Measurements from ENCODE around the gene TDRD7.

Gene TDRD7

DNA sequence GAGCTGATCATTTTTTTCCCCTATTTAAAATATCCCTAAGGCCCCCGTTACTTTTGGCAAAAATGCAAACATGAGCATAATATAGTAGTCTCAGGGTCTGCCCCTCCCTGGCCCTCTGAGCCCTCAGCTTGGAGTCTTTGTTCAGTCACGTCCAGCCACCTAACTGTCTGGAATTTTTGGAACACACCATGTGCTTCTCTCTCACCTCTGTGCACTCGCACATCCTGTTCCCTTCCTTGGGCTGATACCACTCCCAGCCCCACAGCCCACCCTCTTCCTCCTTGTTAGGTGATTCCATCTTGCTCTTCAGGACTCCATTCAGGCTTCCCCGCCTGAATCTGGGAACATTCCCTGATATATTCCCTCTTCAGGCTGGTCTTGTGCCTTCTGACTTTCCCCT, 16.0 kb downstream of the TDRD7 start:
- no peak overlapping the region for H3K27ac ChIP-seq
- TF ChIP-seq ZFX (IDR thresholded peaks at IDR 0.05) = no peak
- TF ChIP-seq, protein P1, sequence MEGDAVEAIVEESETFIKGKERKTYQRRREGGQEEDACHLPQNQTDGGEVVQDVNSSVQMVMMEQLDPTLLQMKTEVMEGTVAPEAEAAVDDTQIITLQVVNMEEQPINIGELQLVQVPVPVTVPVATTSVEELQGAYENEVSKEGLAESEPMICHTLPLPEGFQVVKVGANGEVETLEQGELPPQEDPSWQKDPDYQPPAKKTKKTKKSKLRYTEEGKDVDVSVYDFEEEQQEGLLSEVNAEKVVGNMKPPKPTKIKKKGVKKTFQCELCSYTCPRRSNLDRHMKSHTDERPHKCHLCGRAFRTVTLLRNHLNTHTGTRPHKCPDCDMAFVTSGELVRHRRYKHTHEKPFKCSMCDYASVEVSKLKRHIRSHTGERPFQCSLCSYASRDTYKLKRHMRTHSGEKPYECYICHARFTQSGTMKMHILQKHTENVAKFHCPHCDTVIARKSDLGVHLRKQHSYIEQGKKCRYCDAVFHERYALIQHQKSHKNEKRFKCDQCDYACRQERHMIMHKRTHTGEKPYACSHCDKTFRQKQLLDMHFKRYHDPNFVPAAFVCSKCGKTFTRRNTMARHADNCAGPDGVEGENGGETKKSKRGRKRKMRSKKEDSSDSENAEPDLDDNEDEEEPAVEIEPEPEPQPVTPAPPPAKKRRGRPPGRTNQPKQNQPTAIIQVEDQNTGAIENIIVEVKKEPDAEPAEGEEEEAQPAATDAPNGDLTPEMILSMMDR (conservative IDR thresholded peaks at IDR 0.05) = no peak

DNA sequence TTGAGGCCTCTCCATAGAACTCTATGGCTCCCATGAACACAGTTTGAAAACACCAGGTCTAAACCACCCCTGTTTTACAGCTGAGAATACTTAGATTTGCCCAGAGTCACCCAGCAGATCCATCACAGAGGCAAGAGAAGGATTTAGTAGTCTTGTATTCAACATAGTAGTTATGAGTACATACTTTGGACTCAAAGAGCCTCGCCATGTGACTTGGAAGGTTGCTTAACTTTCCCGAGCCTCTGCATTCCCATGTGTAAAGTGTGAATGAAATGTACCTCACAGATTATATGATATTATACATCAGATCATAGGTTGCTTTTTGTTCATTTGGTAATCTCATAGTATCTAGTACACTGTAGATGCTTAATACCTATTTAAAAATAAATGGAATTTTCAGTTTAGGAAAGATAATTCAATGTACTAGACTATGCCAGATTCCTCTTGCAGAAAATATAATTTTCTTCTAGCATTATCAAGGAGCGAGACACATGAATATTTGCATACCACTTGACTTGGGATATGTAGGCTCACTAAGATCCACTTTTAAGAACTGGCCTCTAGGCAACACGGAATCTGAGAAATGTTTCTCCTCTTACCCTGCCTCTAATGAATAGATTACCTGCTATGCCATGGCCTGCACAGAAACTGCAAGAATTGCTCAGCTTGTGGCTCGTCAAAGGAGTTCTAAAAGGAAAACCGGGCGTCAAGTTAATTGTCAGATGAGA, 18.6 kb downstream of the TDRD7 start:
- TF ChIP-seq, protein P1 (conservative IDR thresholded peaks at IDR 0.05) = no peak
- no peak for TF ChIP-seq ZFX (IDR thresholded peaks at IDR 0.05)
- H3K27ac ChIP-seq = no peak overlapping the region

DNA sequence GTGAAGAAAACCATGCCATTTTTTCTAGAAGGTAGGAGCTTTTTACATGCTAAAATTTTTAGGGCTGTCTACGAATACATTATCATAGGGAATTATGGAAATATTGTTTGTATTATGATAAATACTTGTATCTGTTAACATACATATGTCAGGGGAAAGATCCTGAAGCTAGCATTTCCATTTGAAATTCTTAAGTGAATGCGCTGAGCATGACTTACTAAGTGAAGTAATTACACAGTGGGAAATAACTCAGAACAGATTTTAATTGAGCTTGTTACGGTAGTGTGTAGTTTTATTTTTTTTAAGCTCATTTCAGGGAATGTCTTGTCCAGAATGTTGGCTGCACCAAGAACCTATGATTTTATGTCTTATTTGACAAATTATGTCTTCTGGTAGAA, 19.1 kb downstream of the TDRD7 start:
- TF ChIP-seq, protein P1 (conservative IDR thresholded peaks at IDR 0.05) = no peak
- no peak for TF ChIP-seq ZFX (IDR thresholded peaks at IDR 0.05)

DNA sequence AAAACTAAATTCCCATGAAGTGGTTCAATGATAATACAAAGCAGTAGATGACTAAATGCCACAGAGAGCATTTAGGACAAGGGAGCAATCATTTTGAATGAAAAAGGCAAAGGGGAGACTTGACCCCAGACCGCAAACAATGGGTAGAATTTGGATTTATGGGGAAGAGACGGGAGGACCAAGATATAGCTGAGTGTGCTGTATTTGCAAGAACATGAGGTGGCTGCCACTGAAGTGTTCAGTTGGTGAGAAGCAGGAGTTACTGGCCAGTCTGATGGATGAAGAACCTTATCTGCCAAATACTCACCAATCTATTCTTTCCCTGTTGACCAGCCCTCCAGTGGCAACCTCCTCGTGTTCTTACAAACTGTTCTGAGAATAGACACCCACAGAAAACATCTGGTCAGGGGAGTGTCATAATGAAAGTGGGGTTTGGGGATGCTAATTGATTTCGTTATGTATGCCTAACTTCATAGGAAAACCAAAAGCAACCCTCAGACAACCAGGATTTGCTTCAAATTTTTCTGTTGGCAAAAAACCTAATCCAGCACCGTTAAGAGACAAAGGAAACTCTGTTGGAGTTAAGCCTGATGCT, 19.8 kb downstream of the TDRD7 start:
- no peak overlapping the region for H3K27ac ChIP-seq
- TF ChIP-seq ZFX (IDR thresholded peaks at IDR 0.05) = no peak
- TF ChIP-seq, protein P1 (conservative IDR thresholded peaks at IDR 0.05) = no peak

More for the DNA sequence above, 19.1 kb downstream of the TDRD7 start:
- no peak overlapping the region for H3K27ac ChIP-seq

DNA sequence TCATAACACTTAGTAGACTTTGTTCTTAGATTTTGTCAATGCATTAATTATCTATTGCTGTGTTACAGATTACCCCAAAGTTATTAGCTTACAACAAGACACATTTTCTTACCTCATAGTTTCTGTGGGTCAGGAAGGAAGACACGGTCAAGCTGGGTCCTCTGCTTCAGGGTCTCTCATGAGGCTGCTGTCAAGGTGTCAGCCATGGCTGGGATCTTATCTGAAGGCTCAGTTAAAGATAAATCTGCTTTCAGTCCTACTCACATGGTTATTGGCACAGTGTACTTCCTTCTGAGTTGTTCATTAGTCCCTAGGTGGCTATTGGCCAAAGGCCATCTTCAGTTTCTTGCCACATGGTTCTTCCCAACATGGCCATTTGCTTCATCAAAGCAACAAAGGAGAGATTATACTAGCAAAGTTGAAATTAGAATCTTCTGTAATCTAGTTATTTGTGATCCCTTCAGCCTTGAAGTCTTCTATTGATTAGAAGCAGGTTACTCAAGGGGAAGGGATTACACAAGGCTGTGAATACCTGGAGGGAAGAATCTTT, 25.2 kb downstream of the TDRD7 start:
- TF ChIP-seq, protein P1 (conservative IDR thresholded peaks at IDR 0.05) = no peak
- TF ChIP-seq ZFX (IDR thresholded peaks at IDR 0.05) = no peak
- no peak overlapping the region for H3K27ac ChIP-seq

DNA sequence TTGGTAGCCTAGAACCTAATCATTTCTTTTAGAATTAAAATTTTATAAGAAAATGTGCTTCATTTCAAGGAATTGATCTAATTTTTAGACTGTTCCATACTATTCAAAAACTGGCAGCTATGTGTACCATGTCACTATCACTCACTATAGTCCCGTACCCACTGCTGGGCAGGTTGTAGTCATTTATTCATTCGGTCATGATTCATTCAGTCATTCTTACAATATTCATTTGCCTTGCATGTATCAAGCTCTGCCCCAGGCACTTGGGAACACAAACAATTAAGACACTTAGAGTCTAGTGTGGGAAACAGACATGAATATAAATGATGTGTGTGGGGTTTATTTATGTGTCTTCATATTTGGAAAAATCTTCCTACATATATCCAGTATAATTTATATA, 26.4 kb downstream of the TDRD7 start:
- H3K27ac ChIP-seq = no peak overlapping the region

DNA sequence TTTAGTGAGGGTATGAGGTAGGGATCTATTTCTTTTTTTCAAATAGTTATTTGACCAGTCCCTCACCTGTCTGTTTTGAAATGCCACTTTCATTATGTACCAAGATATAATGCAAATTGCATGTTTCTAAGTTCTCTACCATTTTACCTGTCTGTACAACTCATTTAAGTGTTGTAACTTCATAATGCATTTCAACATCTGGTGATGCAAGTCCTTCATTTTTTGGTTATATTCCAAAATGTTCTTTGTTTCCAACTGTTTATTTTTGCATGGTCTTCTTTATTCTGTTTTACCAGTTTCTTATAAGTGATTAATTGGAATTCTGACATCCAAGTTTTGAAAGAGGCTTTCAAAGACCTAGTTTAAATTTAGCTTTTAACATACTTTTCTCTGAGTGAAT, 26.8 kb downstream of the TDRD7 start:
- TF ChIP-seq, protein P1 (conservative IDR thresholded peaks at IDR 0.05) = no peak
- no peak for TF ChIP-seq ZFX (IDR thresholded peaks at IDR 0.05)
- H3K27ac ChIP-seq = no peak overlapping the region

More for the DNA sequence above, 26.4 kb downstream of the TDRD7 start:
- TF ChIP-seq ZFX (IDR thresholded peaks at IDR 0.05) = no peak
- TF ChIP-seq, protein P1 (conservative IDR thresholded peaks at IDR 0.05) = no peak

All from C4-2B (cell line).